ENCODE data around the gene EML4. TPM values are rescaled to one million over a fixed set of nuclear protein-coding genes. Genes with fewer than 3 reads are reported as not detected.
"Not testable (repeated sequence)": the region's sequence is repeated elsewhere in the genome, so short reads cannot be mapped to it uniquely, and the experiment has no call there.

The EML4 gene
- total and polyA plus RNA-seq, 10 of the 15 experiments (the other 5 are each of a cell fraction or from before 2014, with no cell fraction given): 23.1 to 91.3 (median 77.4) TPM

GRCh38 chr2:42334220-42334619, 165.1 kb downstream of the EML4 start:
- in situ Hi-C loops (cut with MboI): loop anchor here (10.0 kb wide), 1 partner anchor 459 kb away; no protein-coding TSS in a partner anchor
- intact Hi-C loops (cut with micrococcal nuclease; ENCODE audit: unreplicated experiment): no loop called here
- no TSS peak for BruUV-seq (replicated peaks)
- no peaks in the 10 kb centered on the region for H3K79me2 ChIP-seq (ENCODE audit: control insufficient read depth, insufficient read depth, low read length)
- H3K4me2 ChIP-seq (ENCODE audit: control insufficient read depth, insufficient read depth): no peak overlapping the region
- H2AFZ ChIP-seq (ENCODE audit: control insufficient read depth, low read depth, low read length): no peak overlapping the region
- ChIA-PET CTCF (interaction anchor here (0.8 to 1.6 kb wide), 2 partner anchors 27 to 465 kb away, joined by 3 read pairs; no protein-coding TSS in a partner anchor), RAD21 (ENCODE audit: unreplicated experiment) (no interaction called here), SMC1A (ENCODE audit: uncharacterized antibody, unreplicated experiment) (no interaction called here), POLR2A (interaction anchor here (0.6 kb wide), 1 partner anchor 376 kb away, joined by 5 read pairs; no protein-coding TSS in a partner anchor)
- FAIRE-seq: no peak
- H3K27me3 ChIP-seq (replicated peaks in 1 of 2; ENCODE audit: control insufficient read depth in 2 of 2, insufficient read depth in 2 of 2, low read length in 1 of 2): no peaks in the 10 kb centered on the region
- H3K9me3 ChIP-seq (replicated peaks; ENCODE audit: control insufficient read depth, insufficient read depth, low read length): no peaks in the 10 kb centered on the region
- H4K20me1 ChIP-seq (ENCODE audit: control insufficient read depth, insufficient read depth): no peaks in the 10 kb centered on the region
- no peak overlapping the region for H3K4me3 ChIP-seq
- no peak overlapping the region for H3K9ac ChIP-seq (ENCODE audit: control insufficient read depth, insufficient read depth, low read length)
- WGBS (ENCODE audit: insufficient coverage, insufficient replicate concordance, low lambda C conversion rate, missing lambda C conversion rate): 96% methylated on average over 3 of the region's 3 CpGs
- ATAC-seq: no peak
- no peak for DNase-seq (ENCODE audit: low read depth, low spot score)
- no peaks in the 10 kb centered on the region for H3K4me1 ChIP-seq (ENCODE audit: control insufficient read depth, insufficient read depth, low read length)
- peaks cover 6 to 31% of the 10 kb centered on the region in 2 experiments for H3K36me3 ChIP-seq (ENCODE audit: control insufficient read depth in 2 of 2, insufficient read depth in 2 of 2, low read length in 1 of 2)
- TF ChIP-seq, protein P1, sequence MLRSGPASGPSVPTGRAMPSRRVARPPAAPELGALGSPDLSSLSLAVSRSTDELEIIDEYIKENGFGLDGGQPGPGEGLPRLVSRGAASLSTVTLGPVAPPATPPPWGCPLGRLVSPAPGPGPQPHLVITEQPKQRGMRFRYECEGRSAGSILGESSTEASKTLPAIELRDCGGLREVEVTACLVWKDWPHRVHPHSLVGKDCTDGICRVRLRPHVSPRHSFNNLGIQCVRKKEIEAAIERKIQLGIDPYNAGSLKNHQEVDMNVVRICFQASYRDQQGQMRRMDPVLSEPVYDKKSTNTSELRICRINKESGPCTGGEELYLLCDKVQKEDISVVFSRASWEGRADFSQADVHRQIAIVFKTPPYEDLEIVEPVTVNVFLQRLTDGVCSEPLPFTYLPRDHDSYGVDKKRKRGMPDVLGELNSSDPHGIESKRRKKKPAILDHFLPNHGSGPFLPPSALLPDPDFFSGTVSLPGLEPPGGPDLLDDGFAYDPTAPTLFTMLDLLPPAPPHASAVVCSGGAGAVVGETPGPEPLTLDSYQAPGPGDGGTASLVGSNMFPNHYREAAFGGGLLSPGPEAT (IDR thresholded peaks at IDR 0.05; ENCODE audit: low read depth): no peak
- TF ChIP-seq EZH2 (IDR thresholded peaks at IDR 0.05; ENCODE audit: borderline replicate concordance, control insufficient read depth, low read depth, low read length): no peak
- H3K27ac ChIP-seq (ENCODE audit: control insufficient read depth, insufficient read depth): no peak overlapping the region

GRCh38 chr2:42334865-42335264, 165.7 kb downstream of the EML4 start:
- H3K4me3 ChIP-seq; H2AFZ ChIP-seq (ENCODE audit: control insufficient read depth, low read depth, low read length); FAIRE-seq; DNase-seq (ENCODE audit: low read depth, low spot score); ATAC-seq; intact Hi-C loops (cut with micrococcal nuclease; ENCODE audit: unreplicated experiment); H3K4me2 ChIP-seq (ENCODE audit: control insufficient read depth, insufficient read depth); H3K9ac ChIP-seq (ENCODE audit: control insufficient read depth, insufficient read depth, low read length); H3K79me2 ChIP-seq (ENCODE audit: control insufficient read depth, insufficient read depth, low read length); H3K27ac ChIP-seq (ENCODE audit: control insufficient read depth, insufficient read depth); RAD21 ChIA-PET (ENCODE audit: unreplicated experiment); H4K20me1 ChIP-seq (ENCODE audit: control insufficient read depth, insufficient read depth); H3K4me1 ChIP-seq (ENCODE audit: control insufficient read depth, insufficient read depth, low read length); POLR2A ChIA-PET; BruUV-seq (replicated peaks); SMC1A ChIA-PET (ENCODE audit: uncharacterized antibody, unreplicated experiment); H3K27me3 ChIP-seq (replicated peaks in 1 of 2; ENCODE audit: control insufficient read depth in 2 of 2, insufficient read depth in 2 of 2, low read length in 1 of 2); H3K9me3 ChIP-seq (replicated peaks; ENCODE audit: control insufficient read depth, insufficient read depth, low read length): not testable (repeated sequence)
- CTCF ChIA-PET: interaction anchor here (1.6 kb wide), 1 partner anchor 465 kb away, joined by 3 read pairs; no protein-coding TSS in a partner anchor
- in situ Hi-C loops (cut with MboI): loop anchor here (10.0 kb wide), 1 partner anchor 460 kb away; no protein-coding TSS in a partner anchor
- WGBS (ENCODE audit: insufficient coverage, insufficient replicate concordance, low lambda C conversion rate, missing lambda C conversion rate): 99% methylated on average over 6 of the region's 6 CpGs
- H3K36me3 ChIP-seq (ENCODE audit: control insufficient read depth in 2 of 2, insufficient read depth in 2 of 2, low read length in 1 of 2): peaks cover 5 to 27% of the 10 kb centered on the region in 2 experiments; a peak in 3 of 4 replicates
